SK-N-SH (cell line): Measurements from ENCODE around the gene MARCHF3. TPM values are rescaled to one million over a fixed set of nuclear protein-coding genes. Genes with fewer than 3 reads are reported as not detected.
A peak's percentile ranks its signal among the peaks of the same experiment; 100 is the strongest.

Source experiments
- CTCF ChIA-PET: fragments of 300-600, 350-600 bp; formaldehyde crosslinking; extraction: SDS; loops from one replicate; lab custom pipeline; 2021; lab: Yijun Ruan, JAX
- POLR2A ChIA-PET: fragments of 350-600 bp; sonication (Branson Sonifier 250); formaldehyde crosslinking; extraction: SDS; loops from one replicate; lab custom pipeline; 2020; ENCODE audit warnings: antibody characterized with exemption, inconsistent platforms; lab: Yijun Ruan, JAX
- DNase-seq: peaks from one replicate; pipeline ENCODE4 v3.0.0; 2012
- H2AFZ ChIP-seq: fragments of 200-600 bp; sonication (generic); 2 replicates; pipeline ENCODE4 v1.8.1; 2016; ENCODE audit warnings: antibody characterized with exemption, mild to moderate bottlenecking, low read depth
- H3F3A ChIP-seq: fragments of 200-600 bp; sonication (generic); replicated peaks from 2 replicates; pipeline ENCODE3; 2016; ENCODE audit warnings: antibody characterized with exemption, mild to moderate bottlenecking; ENCODE audit not compliant: insufficient read depth
- H3K27ac ChIP-seq, 2 experiments: fragments of 200-500 bp in 1 of 2; fragments of 200-600 bp in 1 of 2; sonication (Bioruptor generic) in 1 of 2; sonication (generic), shearing (Covaris generic) in 1 of 2; 2 replicates each; pipeline versions ENCODE4 v1.5.1 to v1.6.1; 2014 to 2016; ENCODE audit warnings: low read depth in 2 of 2, inconsistent platforms in 1 of 2, low read length in 1 of 2, mild to moderate bottlenecking in 1 of 2, mixed read lengths in 1 of 2
- H3K27me3 ChIP-seq: fragments of 200-600 bp; sonication (generic), shearing (Covaris generic); 2 replicates; pipeline ENCODE4 v1.6.1; 2016; ENCODE audit warnings: mixed run types; ENCODE audit not compliant: insufficient read depth
- H3K36me3 ChIP-seq, 2 experiments: fragments of 200-500 bp in 1 of 2; fragments of 200-600 bp in 1 of 2; sonication (Bioruptor generic) in 1 of 2; sonication (generic) in 1 of 2; replicated peaks in 1 of 2; 2 replicates each; pipeline versions ENCODE3 to v1.5.1; 2014 to 2016; ENCODE audit warnings: low read length in 1 of 2, mild to moderate bottlenecking in 1 of 2; ENCODE audit not compliant: insufficient read depth in 2 of 2, control insufficient read depth in 1 of 2
- H3K4me1 ChIP-seq, 2 experiments: fragments of 200-500 bp in 1 of 2; fragments of 200-600 bp in 1 of 2; sonication (Bioruptor generic) in 1 of 2; sonication (generic), shearing (Covaris generic) in 1 of 2; 2 replicates each; pipeline versions ENCODE4 v1.5.1 to v1.6.1; 2014 to 2016; ENCODE audit warnings: low read depth in 1 of 2, low read length in 1 of 2, mixed run types in 1 of 2; ENCODE audit not compliant: insufficient read depth in 2 of 2, control insufficient read depth in 1 of 2
- H3K4me2 ChIP-seq: fragments of 200-600 bp; sonication (generic), shearing (Covaris generic); 2 replicates; pipeline ENCODE4 v1.6.1; 2017; ENCODE audit warnings: mixed run types
- H3K4me3 ChIP-seq, 2 experiments: fragments of 200-500 bp in 1 of 2; fragments of 200-600 bp in 1 of 2; sonication (Bioruptor generic) in 1 of 2; sonication (generic), shearing (Covaris generic) in 1 of 2; 2 replicates each; pipeline versions ENCODE4 v1.5.1 to v1.8.1; 2014 to 2016; ENCODE audit warnings: low read depth in 2 of 2, inconsistent platforms in 1 of 2, low read length in 1 of 2, mild to moderate bottlenecking in 1 of 2, mixed read lengths in 1 of 2, moderate library complexity in 1 of 2
- H3K79me2 ChIP-seq: fragments of 200-600 bp; sonication (generic); 2 replicates; pipeline ENCODE4 v1.8.1; 2017; ENCODE audit warnings: mild to moderate bottlenecking; ENCODE audit not compliant: insufficient read depth
- H3K9ac ChIP-seq: fragments of 200-600 bp; sonication (generic); 2 replicates; pipeline ENCODE4 v1.6.1; 2017; ENCODE audit warnings: mixed run types
- H3K9me2 ChIP-seq: fragments of 200-600 bp; sonication (generic); 2 replicates; pipeline ENCODE4 v1.6.1; 2017; ENCODE audit warnings: mixed run types
- H3K9me3 ChIP-seq: fragments of 200-600 bp; sonication (generic); 2 replicates; pipeline ENCODE4 v1.6.1; 2017; ENCODE audit warnings: mixed run types, mild to moderate bottlenecking, moderate library complexity
- H4K20me1 ChIP-seq: fragments of 200-600 bp; sonication (generic); 2 replicates; pipeline ENCODE4 v1.6.1; 2017; ENCODE audit warnings: mild to moderate bottlenecking, mixed run types; ENCODE audit not compliant: insufficient read depth
- CHD2 ChIP-seq: fragments of 150-350 bp; IDR thresholded peaks from 2 replicates; pipeline ENCODE4 v1.6.1; 2018; ENCODE audit warnings: low read length; ENCODE audit not compliant: partially characterized antibody
- ELF1 ChIP-seq: IDR thresholded peaks from 2 replicates; pipeline ENCODE4 v1.4.0; 2012
- EP300 ChIP-seq, 2 experiments: IDR thresholded peaks; 2 replicates each; pipeline versions ENCODE4 v1.4.0 to v1.6.1; 2012; ENCODE audit warnings: borderline replicate concordance in 1 of 2, low read depth in 1 of 2, low read length in 1 of 2
- FOXJ3 ChIP-seq: sonication (generic); formaldehyde crosslinking; IDR thresholded peaks from 2 replicates; pipeline ENCODE4 v1.5.1; 2020; ENCODE audit warnings: mild to moderate bottlenecking, missing genetic modification reagents
- GABPA ChIP-seq: IDR thresholded peaks from 2 replicates; pipeline ENCODE4 v1.4.0; 2012; ENCODE audit warnings: low read depth, mild to moderate bottlenecking
- GATA2 ChIP-seq: sonication (generic); formaldehyde crosslinking; IDR thresholded peaks from 2 replicates; pipeline ENCODE4 v1.5.0; 2020; ENCODE audit warnings: mild to moderate bottlenecking, missing genetic modification reagents
- RAD21 ChIP-seq: IDR thresholded peaks from 2 replicates; pipeline ENCODE4 v1.6.1; 2012; ENCODE audit warnings: mild to moderate bottlenecking, low read length
- RCOR1 ChIP-seq: fragments of 150-350 bp; IDR thresholded peaks from 2 replicates; pipeline ENCODE4 v1.6.1; 2017; ENCODE audit warnings: antibody characterized with exemption, low read length
- TCF12 ChIP-seq: IDR thresholded peaks from 2 replicates; pipeline ENCODE4 v1.4.0; 2012
- TEAD4 ChIP-seq: IDR thresholded peaks from 2 replicates; pipeline ENCODE4 v1.4.0; 2012; ENCODE audit warnings: mild to moderate bottlenecking, borderline replicate concordance; ENCODE audit not compliant: insufficient read depth
- WGBS: methylation state at CpG from one replicate; pipeline ENCODE4 v1.1.6; 2017; ENCODE audit warnings: low lambda C conversion rate; 5-methylcytosine and 5-hydroxymethylcytosine counted together
- polyA plus RNA-seq, 3 experiments: library from polyadenylated mRNA; depleted of rRNA; stranded (reverse); fragments of >200 nt; gene quantifications; 2 replicates each; pipeline ENCODE4 v1.2.3, GENCODE V29; 2012
- TF ChIP-seq, protein P1 (sequence below): fragments of 150-350 bp; IDR thresholded peaks from 2 replicates; pipeline ENCODE4 v1.6.1; 2016; ENCODE audit warnings: mild to moderate bottlenecking, low read depth, low read length
- TF ChIP-seq, protein P2 (sequence below): IDR thresholded peaks from 2 replicates; pipeline ENCODE4; 2012
- TF ChIP-seq, protein P3 (sequence below): fragments of 200-600 bp; sonication (generic); IDR thresholded peaks from 2 replicates; pipeline ENCODE4 v1.6.1; 2017; ENCODE audit warnings: antibody characterized with exemption, mild to moderate bottlenecking, moderate library complexity

MARCHF3 gene
- polyA plus RNA-seq, 1 of the 3 experiments (the other 2 are of a cell fraction), result 21.5 TPM

DNA sequence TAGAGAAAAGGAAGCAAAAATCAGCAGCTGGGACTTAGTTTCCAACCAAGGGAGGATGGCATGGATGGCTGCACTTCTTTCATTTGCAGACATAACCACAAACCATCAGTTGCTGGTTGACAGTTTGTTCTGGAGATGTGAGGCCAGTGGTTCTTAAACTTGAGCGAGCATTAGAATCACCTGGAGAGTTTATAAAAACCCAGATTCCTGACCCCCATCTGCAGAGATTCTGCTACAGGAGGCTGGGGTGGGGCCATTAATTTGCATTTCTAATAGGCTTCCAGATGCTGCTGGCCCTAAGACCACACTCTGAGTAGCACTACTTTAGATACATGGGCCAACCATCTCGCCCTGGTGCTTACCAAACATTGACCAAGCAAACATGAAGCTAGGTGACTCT lies 60.8 kb downstream of the MARCHF3 start (continued):
- TF ChIP-seq, protein P1, sequence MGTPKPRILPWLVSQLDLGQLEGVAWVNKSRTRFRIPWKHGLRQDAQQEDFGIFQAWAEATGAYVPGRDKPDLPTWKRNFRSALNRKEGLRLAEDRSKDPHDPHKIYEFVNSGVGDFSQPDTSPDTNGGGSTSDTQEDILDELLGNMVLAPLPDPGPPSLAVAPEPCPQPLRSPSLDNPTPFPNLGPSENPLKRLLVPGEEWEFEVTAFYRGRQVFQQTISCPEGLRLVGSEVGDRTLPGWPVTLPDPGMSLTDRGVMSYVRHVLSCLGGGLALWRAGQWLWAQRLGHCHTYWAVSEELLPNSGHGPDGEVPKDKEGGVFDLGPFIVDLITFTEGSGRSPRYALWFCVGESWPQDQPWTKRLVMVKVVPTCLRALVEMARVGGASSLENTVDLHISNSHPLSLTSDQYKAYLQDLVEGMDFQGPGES, result no peak

DNA sequence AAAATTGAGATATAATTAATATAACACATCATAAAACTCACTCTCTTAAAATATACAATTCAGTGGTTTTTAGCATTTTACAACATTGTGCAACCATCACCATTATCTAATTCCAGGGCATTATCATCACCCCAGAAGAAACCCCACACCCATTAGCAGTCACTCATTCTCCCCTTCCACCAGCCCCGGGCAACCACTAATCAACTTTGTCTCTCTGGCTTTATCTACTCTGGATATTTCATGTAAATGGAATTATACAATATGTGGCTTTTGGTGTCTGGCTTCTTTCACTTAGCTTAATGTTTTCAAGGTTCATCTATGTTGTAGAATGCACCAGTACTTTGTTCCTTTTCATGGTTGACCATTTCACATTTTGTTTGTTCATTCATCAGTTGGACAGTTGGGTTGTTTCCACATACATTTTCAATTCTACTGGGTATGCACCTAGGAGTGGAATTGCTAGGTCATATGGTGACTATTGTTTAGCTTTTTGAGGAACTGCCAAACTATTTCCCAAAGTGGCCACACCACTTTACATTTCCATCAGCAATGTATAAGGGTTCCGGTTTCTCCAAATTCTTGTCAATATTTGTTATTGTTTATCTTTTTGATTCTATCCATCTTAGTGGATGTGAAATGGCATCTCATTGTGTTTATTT lies 62.4 kb downstream of the MARCHF3 start:
- peak; percentile 64 for DNase-seq
- H3K9me3 ChIP-seq, result no peaks in the 10 kb centered on the region; the same call in 1 of the 2 replicates
- POLR2A ChIA-PET, result no interaction called here
- CTCF ChIA-PET, result interaction anchor here (0.6 kb wide), 1 partner anchor 629 kb away, joined by 3 read pairs; no protein-coding TSS in a partner anchor
- no peak overlapping the region for H2AFZ ChIP-seq
- no peak overlapping the region for H3K9ac ChIP-seq
- H3K4me1 ChIP-seq, result peaks cover 11 to 19% of the 10 kb centered on the region in 2 experiments; a peak in 3 of 4 replicates
- H3F3A ChIP-seq, result peaks cover 17% of the 10 kb centered on the region
- H3K27me3 ChIP-seq, result no peaks in the 10 kb centered on the region
- TF ChIP-seq ELF1, result no peak
- peak; percentile 50; the same call in 1 of the 2 replicates for TF ChIP-seq TCF12
- TF ChIP-seq FOXJ3 (CRISPR knock-in tag), result peak; percentile 62; the same call in 1 of the 2 replicates
- TF ChIP-seq RAD21, result no peak
- no peak for TF ChIP-seq GABPA
- TF ChIP-seq EP300 (IDR thresholded peaks at IDR 0.05; ENCODE audit: borderline replicate concordance in 1 of 2, low read depth in 1 of 2, low read length in 1 of 2), result peak in 1 of 2 experiments; percentile 94; a peak in 2 of 4 replicates
- TF ChIP-seq GATA2 (CRISPR knock-in tag), result peak; percentile 95
- TF ChIP-seq, protein P2, sequence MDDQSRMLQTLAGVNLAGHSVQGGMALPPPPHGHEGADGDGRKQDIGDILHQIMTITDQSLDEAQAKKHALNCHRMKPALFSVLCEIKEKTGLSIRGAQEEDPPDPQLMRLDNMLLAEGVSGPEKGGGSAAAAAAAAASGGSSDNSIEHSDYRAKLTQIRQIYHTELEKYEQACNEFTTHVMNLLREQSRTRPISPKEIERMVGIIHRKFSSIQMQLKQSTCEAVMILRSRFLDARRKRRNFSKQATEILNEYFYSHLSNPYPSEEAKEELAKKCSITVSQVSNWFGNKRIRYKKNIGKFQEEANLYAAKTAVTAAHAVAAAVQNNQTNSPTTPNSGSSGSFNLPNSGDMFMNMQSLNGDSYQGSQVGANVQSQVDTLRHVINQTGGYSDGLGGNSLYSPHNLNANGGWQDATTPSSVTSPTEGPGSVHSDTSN, result 0 out of 2 replicates have a peak, but pooled peaks have one; percentile 11
- peak; percentile 88 for TF ChIP-seq CHD2
- TF ChIP-seq, protein P3, sequence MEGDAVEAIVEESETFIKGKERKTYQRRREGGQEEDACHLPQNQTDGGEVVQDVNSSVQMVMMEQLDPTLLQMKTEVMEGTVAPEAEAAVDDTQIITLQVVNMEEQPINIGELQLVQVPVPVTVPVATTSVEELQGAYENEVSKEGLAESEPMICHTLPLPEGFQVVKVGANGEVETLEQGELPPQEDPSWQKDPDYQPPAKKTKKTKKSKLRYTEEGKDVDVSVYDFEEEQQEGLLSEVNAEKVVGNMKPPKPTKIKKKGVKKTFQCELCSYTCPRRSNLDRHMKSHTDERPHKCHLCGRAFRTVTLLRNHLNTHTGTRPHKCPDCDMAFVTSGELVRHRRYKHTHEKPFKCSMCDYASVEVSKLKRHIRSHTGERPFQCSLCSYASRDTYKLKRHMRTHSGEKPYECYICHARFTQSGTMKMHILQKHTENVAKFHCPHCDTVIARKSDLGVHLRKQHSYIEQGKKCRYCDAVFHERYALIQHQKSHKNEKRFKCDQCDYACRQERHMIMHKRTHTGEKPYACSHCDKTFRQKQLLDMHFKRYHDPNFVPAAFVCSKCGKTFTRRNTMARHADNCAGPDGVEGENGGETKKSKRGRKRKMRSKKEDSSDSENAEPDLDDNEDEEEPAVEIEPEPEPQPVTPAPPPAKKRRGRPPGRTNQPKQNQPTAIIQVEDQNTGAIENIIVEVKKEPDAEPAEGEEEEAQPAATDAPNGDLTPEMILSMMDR, result no peak
- 0 out of 2 replicates have a peak, but pooled peaks have one; percentile 34 for TF ChIP-seq TEAD4
- peak; percentile 98 for TF ChIP-seq RCOR1
- H3K4me3 ChIP-seq, result no peak overlapping the region
- peaks cover 3% of the 10 kb centered on the region; the same call in 1 of the 2 replicates for H3K79me2 ChIP-seq
- no peak overlapping the region for H3K4me2 ChIP-seq
- peak overlapping the region in 1 of 2 experiments; percentile 85; a peak in 2 of 4 replicates for H3K27ac ChIP-seq
- no peaks in the 10 kb centered on the region for H3K36me3 ChIP-seq
- H3K9me2 ChIP-seq, result no peaks in the 10 kb centered on the region
- no peaks in the 10 kb centered on the region for H4K20me1 ChIP-seq
- 69% methylated on average over 2 of the region's 2 CpGs for WGBS
